ENCODE measurements around the gene WFIKKN1.

The WFIKKN1 gene

DNA sequence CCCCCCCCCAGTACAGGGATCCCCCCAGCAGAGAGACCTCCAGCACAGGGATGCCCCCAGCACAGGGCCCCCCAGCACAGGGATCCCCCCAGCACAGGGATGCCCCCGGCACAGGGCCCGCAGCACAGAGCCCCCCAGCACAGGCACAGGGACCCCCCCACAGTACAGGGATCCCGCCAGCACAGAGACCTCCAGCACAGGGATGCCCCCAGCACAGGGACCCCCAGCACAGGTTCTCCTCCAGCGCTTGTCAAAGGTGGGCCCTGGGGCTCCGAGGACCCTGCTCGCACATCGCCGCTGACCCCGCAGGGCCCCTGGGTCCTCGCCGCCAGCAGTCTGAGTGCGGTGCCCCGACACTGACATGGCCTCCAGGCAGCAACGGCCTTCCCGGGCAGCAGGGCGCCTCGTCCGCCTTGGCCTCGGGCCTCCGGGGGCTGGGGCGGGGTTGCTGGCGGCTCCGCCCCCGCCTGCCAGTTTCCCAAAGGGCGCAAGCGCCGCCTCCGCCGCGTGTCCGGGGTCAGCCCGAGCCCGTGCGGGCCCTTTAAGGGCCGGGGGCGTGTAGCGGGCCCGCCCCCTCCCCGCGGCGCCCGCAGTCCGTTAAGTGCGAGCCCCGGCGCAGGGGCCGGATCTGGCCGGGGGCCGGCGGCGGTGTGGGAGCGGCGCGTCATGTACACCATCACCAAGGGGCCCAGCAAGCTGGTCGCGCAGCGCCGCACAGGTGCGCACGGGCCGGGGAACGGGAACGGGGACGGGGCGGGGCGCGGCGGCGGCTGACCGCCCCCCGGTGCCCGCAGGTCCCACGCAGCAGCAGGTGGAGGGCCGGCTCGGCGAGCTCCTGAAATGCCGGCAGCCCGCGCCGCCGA, 10.8 kb downstream of the WFIKKN1 start, which contains the start of gene MCRIP2:
Gene MCRIP2 (plus strand): TSS at position 503 of the 863 bp plus-strand sequence. CDS start 164 bp downstream, at position 667.
- H3K4me1 ChIP-seq = peaks cover 11% of the 10 kb centered on the region
- peak within 1 kb of the TSS; percentile 65 for H3K4me3 ChIP-seq (ENCODE audit: low read depth, low read length)
- no peaks in the 10 kb centered on the region for H3K36me3 ChIP-seq
- no peaks in the 10 kb centered on the region for H3K27me3 ChIP-seq
- peak; percentile 89 for DNase-seq
- no peaks in the 10 kb centered on the region for H3K9me3 ChIP-seq
- TF ChIP-seq, protein P1, sequence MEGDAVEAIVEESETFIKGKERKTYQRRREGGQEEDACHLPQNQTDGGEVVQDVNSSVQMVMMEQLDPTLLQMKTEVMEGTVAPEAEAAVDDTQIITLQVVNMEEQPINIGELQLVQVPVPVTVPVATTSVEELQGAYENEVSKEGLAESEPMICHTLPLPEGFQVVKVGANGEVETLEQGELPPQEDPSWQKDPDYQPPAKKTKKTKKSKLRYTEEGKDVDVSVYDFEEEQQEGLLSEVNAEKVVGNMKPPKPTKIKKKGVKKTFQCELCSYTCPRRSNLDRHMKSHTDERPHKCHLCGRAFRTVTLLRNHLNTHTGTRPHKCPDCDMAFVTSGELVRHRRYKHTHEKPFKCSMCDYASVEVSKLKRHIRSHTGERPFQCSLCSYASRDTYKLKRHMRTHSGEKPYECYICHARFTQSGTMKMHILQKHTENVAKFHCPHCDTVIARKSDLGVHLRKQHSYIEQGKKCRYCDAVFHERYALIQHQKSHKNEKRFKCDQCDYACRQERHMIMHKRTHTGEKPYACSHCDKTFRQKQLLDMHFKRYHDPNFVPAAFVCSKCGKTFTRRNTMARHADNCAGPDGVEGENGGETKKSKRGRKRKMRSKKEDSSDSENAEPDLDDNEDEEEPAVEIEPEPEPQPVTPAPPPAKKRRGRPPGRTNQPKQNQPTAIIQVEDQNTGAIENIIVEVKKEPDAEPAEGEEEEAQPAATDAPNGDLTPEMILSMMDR (IDR thresholded peaks at IDR 0.05; ENCODE audit: low read depth, low read length) = no peak

DNA sequence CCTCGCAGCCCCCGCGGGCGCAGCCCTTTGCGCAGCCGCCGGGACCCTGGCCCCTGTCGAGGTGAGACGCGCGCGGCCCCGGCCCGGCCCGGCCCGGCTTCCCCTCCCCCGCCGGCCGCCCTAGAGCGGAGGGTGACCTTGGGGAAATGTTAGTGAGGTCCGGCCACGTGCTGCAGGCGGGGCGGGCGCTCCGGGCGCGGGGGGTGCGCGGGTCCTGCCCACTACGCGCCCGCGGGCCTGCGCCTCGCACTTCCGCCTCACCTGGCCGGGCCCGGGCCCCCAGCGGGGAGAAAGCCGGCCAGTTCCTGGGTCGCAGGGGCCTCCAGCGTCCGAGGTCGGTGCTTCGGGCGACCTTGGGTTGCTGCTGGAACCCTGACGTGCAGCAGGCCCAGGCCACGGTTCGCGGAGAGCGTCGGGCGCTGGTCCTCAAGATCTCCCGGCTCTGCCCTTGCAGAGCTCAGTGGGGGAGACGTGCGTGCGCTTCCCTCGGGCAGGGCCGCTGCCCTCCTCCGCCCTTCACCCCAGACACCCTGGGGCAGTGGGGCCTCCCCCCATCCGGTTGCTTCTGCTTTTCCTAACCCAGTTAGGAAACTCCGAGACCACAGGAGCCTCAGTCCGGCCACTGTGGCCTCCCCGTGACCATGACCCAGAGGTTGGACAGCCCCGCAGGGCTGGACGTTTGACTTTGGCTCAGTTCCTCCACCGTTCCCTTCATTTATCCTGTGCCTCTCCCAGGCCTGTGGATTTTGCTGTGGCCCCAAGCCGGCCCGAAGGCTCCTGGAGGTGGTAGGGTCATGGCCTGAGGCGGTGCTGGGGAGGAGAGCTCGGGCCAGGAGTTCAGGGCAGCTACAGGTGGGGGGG, 11.6 kb downstream of the WFIKKN1 start:
- peak overlapping the region; percentile 65 for H3K4me3 ChIP-seq (ENCODE audit: low read depth, low read length)
- TF ChIP-seq, protein P1 (IDR thresholded peaks at IDR 0.05; ENCODE audit: low read depth, low read length) = no peak
- peak; percentile 53 for DNase-seq
- no peaks in the 10 kb centered on the region for H3K9me3 ChIP-seq
- H3K4me1 ChIP-seq = peaks cover 10% of the 10 kb centered on the region
- H3K27me3 ChIP-seq = no peaks in the 10 kb centered on the region
- H3K36me3 ChIP-seq = no peaks in the 10 kb centered on the region

DNA sequence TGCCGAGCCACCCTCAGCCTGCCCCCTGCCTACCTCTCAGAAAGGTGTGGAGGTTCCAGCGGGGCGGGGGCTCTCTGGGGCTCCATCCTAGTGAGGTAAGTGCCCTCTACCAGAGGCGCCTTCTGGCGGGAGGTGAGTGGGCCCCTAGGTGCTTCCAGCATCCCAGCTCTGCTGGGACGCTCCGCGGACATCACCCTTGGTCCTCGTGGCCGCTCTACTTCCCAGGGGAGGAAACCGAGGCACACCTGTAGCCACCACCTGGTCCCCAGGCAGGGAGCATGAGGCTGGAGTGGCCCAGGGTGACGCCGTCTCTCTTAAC, 12.2 kb downstream of the WFIKKN1 start:
- Histone ChIP-seq H3K27me3 (no peaks in the 10 kb centered on the region), H3K4me3 (ENCODE audit: low read depth, low read length) (peak overlapping the region; percentile 65), H3K9me3 (no peaks in the 10 kb centered on the region), H3K4me1 (peaks cover 4% of the 10 kb centered on the region), H3K36me3 (no peaks in the 10 kb centered on the region)
- TF ChIP-seq, protein P1 (IDR thresholded peaks at IDR 0.05; ENCODE audit: low read depth, low read length) = no peak
- DNase-seq = no peak

DNA sequence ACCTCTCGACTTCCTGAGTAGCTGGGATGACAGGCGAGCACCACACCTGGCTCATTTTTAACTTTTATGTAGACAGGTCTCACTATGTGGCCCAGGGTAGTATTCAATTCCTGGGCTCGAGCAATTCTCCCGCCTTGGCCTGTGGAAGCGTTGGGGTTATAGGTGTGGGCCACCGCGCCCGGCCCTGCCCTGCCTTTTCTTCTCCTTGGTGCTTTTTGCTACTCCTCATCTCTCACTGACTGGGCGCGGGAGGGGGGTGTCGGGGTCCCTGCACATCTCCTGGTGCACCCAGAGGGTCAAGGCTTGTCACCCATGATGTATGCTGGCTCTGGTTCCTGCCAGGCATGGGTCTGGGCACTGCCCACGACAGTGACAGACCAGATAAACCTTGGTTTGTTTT, 13.8 kb downstream of the WFIKKN1 start:
- H3K4me1 ChIP-seq = peaks cover 2% of the 10 kb centered on the region; the same call in 1 of the 2 replicates

DNA sequence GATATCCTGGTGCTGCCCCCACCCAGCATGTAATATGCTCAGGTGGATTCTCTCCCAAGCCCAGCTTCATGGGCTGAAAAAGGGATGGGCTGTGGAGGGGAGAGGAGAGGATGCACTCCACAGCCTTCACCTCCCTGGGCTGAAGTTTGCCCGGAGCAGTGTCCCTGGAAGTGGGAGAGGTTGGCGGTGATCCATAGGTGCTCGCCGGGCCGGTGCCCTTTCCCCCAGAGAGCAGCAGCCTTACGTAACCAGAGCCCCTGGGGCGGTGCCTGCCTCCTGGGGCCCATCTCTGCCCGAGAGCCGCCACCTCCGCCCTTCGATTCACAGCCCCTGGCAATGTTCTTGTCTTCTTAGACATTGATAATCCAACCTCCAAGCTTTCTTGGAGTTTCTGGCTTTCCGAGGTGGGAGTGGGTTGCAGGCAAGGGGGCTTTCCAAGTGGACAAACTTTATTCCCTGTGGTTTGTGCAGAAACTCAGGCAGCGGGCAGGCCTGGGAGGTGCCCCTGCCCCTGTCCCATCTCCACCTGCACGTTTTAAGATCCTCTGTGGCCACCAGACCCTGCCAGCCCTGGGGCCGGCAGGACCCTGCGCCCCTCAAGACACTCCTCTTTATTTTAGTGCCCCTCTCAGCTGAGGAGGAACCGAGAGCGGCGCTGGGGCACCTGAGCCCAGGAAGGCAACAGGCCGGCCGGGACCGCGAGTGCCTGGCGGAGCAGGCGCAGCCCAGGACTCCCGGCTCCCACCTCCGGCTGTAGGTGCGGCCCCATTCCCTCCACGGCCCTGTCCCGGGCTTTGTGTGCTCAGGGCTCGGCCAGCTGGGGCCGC, 15.3 kb downstream of the WFIKKN1 start:
- Histone ChIP-seq H3K4me1 (peaks cover 2% of the 10 kb centered on the region; the same call in 1 of the 2 replicates), H3K9me3 (no peaks in the 10 kb centered on the region), H3K27me3 (no peaks in the 10 kb centered on the region), H3K4me3 (ENCODE audit: low read depth, low read length) (no peak overlapping the region), H3K36me3 (no peaks in the 10 kb centered on the region)
- DNase-seq = no peak
- TF ChIP-seq, protein P1 (IDR thresholded peaks at IDR 0.05; ENCODE audit: low read depth, low read length) = no peak

More for the DNA sequence above, 13.8 kb downstream of the WFIKKN1 start:
- TF ChIP-seq, protein P1 (IDR thresholded peaks at IDR 0.05; ENCODE audit: low read depth, low read length) = no peak
- no peak for DNase-seq
- Histone ChIP-seq H3K4me3 (ENCODE audit: low read depth, low read length) (no peak overlapping the region), H3K27me3 (no peaks in the 10 kb centered on the region), H3K36me3 (no peaks in the 10 kb centered on the region), H3K9me3 (no peaks in the 10 kb centered on the region)

All from BE2C (cell line).